HG02970 (cell line): Measurements from ENCODE around the gene RNU1-2.
A peak's percentile ranks its signal among the peaks of the same experiment; 100 is the strongest.
"Not testable (repeated sequence)": the region's sequence is repeated elsewhere in the genome, so short reads cannot be mapped to it uniquely, and the experiment has no call there.

Experiments
- ATAC-seq: cut with Tn5 transposase; IDR thresholded peaks from one replicate; pipeline ENCODE4 v1.9.1; 2021; ENCODE audit warnings: mild to moderate bottlenecking, moderate library complexity, moderate number of reproducible peaks; ENCODE audit not compliant: unreplicated experiment, low FRiP score

The RNU1-2 gene

GRCh38 chr1:16895598-16896315 is at the start of gene RNU1-2:
Gene RNU1-2 (plus strand): TSS chr1:16895980.
- peak; percentile 99 for ATAC-seq

DNA sequence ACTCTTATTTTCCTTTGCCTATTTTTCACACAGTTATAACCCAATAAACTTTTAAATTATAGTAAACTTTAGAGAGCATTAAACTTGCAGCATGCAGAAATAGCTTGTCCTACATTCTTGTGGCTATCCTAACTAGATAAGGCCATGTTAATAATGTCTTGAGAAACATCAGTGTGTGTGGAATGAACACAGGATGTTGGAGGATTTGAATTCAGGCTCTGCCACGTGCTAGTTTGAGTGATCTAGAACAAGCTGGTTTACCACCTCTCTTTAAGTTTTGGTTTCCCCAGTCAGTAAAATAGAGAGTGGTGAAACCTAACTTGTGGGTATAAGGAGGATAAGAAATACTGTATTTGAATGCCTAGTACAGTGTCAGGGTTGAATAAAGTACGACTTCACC is 39.6 kb upstream of the RNU1-2 start:
- ATAC-seq = not testable (repeated sequence)

- ATAC-seq = not testable (repeated sequence)
Measured at GRCh38 chr1:16859167-16860041, 36.4 kb upstream of the RNU1-2 start.

DNA sequence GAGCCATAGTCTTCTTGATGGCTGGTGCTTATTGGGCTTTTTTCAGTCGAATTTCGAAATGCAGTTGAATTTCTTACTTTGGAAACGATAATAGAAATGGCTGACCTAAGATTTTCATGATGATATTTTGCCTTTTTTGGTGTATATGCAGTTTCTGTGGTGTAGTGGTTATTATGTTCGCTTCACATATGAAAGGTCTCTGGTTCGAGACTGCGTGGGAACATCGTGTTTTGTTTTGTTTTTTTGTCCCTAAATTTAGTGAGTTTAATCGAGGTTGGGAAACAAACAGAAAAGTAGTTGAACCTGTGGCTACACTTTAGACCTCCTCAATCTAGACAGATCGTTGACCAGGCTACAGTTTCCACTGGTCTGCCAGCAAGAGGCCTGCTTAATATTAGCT is 35.7 kb upstream of the RNU1-2 start:
- not testable (repeated sequence) for ATAC-seq

GRCh38 chr1:16861832-16862245 is 33.9 kb upstream of the RNU1-2 start:
- ATAC-seq = not testable (repeated sequence)

DNA sequence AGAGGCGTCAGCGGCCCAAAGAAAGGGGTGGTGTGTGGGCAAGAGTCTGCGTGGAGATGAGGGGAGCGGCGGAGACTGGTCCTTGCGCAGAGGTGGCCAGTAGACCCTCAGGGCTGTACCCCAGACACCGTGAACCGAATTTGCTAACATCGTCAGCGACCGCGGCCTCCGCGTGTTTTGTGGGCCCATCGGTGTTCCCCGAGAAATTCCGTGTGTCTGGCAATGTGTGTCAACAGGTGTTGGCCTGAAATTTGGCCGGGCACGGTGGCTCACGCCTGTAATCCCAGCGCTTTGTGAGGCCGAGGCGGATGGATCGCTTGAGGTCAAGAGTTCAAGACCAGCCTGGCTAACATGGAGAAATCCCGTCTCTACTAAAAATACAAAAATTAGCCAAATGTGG is 33.4 kb upstream of the RNU1-2 start:
- ATAC-seq = not testable (repeated sequence)

DNA sequence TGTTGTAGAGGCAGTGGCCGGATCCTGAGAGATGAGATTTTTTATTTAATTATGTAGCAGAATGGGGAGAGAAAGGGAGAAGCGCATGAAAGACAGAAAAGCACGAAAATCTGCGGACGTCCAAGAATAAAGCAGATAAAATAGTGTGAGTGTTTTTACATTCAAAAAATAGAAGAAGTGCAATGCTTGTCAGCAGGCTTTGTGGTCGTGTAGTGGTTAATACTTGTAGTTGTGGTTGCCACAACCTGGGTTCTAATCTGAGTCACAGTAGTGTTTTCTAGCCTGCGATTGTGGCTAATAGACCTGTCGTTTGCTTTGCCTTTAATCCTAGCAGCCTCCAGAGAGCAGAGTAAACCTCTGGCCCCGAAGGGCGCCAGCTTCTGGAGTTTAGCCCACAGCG is 32.8 kb upstream of the RNU1-2 start:
- not testable (repeated sequence) for ATAC-seq

- ATAC-seq = not testable (repeated sequence)
Measured at GRCh38 chr1:16866926-16867707, 28.7 kb upstream of the RNU1-2 start.

- not testable (repeated sequence) for ATAC-seq
Measured at GRCh38 chr1:16868787-16869186, 27.0 kb upstream of the RNU1-2 start.

GRCh38 chr1:16869996-16870395 is 25.8 kb upstream of the RNU1-2 start:
- ATAC-seq = not testable (repeated sequence)

GRCh38 chr1:16871171-16871570 is 24.6 kb upstream of the RNU1-2 start:
- not testable (repeated sequence) for ATAC-seq

DNA sequence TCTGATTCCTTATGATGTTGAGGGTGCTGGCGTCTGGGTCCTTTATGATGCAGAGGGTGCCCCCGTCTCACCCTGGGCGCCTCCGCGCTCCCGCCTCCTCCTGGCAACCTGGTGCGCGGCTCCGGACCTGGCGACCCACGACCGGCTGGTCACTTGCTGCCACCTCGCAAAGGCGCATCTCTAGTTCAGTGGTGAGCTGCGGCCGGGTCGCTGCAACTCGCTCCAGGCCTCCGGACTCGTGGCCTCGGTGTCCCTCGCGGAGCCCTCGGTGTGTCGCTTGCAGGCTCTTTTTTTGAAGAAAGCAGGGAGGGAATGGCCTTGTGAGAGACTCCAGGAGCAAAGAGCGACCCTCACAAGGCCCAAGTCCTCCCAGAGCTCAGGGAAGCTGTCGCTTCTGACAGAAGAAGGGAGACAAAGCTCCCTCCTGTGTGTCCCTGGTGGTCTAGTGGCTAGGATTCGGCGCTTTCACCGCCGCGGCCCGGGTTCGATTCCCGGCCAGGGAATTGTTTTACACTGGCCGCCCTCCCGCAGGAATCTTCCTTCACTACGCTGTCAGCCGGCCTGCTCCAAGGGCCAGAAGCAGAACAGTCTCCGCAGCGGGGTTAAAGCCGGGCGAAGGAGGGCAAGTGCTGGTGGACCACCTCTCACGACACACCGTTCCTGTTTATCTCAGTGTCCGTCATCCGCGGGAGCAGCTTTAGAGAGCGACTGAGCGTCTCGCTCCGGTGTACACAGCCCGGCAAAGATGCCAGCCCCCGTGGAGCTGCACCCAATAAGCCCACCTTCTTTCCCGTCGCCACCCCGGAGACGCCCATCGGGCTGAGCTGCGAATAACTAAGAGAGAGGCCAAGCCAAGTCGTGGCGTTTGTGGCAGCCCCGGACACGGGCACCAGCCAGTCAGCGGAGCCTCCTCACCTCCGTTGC is 23.4 kb upstream of the RNU1-2 start:
- ATAC-seq = not testable (repeated sequence)

DNA sequence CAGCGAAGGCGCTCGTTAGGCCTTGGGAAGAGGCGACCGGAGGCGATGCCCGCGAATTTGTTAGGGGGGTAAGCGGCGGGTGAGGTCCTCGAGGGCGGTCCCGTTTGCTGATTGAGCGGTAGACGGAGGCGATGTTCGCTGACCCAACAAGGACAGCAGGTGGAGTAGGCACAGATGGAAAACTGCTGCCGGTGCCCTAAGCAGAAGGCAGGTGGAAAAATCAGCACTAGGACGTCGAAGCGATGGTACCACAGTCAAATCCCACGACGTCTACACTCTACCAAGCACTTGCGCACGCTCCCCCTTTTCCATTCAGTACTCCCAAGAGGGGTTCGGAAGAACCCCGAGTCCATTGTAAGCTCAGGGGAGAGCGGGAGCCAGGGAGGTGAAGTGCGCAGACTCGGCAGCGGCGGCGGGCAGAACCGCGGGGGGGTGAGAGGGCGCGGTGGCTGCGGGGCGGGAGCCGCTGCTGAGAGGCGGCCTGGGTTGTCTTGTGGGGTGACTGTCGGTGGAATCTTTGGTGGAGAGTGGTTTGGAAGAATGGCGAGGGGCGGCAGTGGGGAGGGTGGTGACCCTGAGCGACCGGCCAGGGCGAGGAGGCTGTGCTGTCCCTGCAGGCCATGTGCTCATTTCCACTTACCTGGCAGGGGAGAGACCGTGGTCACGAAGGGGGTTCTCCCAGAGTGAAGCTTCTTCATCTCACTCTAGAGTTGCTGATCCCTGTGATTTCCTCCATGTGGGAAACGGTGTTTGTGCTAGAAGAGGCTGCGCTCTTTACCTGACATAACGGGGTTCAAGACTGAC is 22.5 kb upstream of the RNU1-2 start:
- not testable (repeated sequence) for ATAC-seq

DNA sequence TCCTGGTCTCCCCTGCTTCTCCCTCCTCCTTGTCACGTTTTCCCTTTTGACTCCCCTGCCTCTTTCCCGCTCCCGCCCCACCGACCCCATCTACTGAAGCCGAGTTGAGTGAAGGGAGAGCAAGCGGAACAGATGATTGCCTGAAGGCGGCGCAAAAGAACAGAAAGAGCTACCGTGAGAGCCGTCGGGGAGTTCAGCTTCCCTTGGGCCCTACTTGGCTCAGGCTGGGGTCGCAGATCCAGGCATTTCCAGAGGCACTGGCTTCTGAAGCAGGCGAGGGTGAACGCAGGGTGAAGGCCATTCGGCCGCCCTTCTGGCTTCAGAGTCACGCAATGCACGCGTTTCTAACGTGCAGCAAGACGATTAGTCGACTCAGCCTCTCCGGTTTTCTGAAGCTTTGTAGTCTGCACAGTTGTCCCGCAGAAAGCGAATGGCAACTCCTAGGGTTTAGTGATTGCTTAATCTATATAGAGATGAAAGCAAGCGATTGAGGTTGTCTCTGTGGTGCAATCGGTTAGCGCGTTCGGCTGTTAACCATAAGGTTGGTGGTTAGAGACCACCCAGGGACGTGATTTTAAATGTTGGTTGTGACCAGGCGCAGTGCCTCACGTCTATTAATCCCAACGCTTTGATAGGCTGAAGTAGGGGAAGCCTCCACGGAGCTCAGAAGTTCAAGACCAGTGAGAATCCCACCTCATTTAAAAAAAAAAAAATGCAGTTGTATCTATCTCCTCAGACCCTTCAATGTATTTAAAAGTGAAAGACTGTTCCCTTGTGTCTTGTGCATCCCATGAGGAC is 20.6 kb upstream of the RNU1-2 start:
- ATAC-seq = not testable (repeated sequence)

GRCh38 chr1:16881742-16882141 is 14.0 kb upstream of the RNU1-2 start:
- ATAC-seq = not testable (repeated sequence)

DNA sequence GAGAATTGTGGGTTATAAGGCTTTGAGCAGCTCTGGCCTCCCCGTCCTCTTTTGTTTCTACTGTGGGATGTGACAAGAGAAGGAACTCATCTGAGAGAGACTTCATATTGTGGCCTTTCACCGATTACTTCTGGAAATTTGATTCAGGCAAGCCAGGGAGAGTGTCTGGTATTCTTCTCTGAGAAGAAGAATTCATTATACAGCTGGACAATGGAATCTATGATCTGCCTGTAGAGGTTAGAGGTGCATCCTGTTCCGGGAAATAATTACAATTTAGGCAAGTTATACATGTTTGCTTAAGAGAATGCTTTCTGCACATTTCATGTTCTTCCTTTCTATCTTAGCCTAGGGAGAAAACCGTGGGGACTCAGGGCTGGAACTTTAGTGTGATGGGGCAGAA is 12.8 kb upstream of the RNU1-2 start:
- ATAC-seq = no peak

GRCh38 chr1:16884487-16884886 is 11.3 kb upstream of the RNU1-2 start:
- not testable (repeated sequence) for ATAC-seq
